PFSK-1 (cell line): Measurements from ENCODE around the gene EIF3M.

ENCODE experiments used
- FOXP2 ChIP-seq: optimal IDR thresholded peaks from 2 replicates; pipeline ENCODE3; 2011; ENCODE audit warnings: borderline replicate concordance, control low read depth, inconsistent platforms; ENCODE audit not compliant: insufficient read depth; ENCODE audit errors: extremely low read length, extremely low read depth
- POLR2AphosphoS5 ChIP-seq: IDR thresholded peaks from 2 replicates; pipeline ENCODE4 v1.6.1; 2012; ENCODE audit warnings: low read depth, mild to moderate bottlenecking, control low read depth, low read length, moderate library complexity
- REST ChIP-seq, 2 experiments: IDR thresholded peaks; 2 replicates each; pipeline versions ENCODE4 v1.6.1 to v1.8.0; 2011 to 2012; ENCODE audit warnings: low read depth in 2 of 2, low read length in 2 of 2, control low read depth in 1 of 2, inconsistent platforms in 1 of 2, mild to moderate bottlenecking in 1 of 2, moderate library complexity in 1 of 2; ENCODE audit not compliant: insufficient read depth in 1 of 2
- SIN3A ChIP-seq: IDR thresholded peaks from 2 replicates; pipeline ENCODE4 v1.6.1; 2012; ENCODE audit warnings: mild to moderate bottlenecking, low read length, moderate library complexity, borderline replicate concordance; ENCODE audit not compliant: insufficient read depth
- TAF1 ChIP-seq: IDR thresholded peaks from 2 replicates; pipeline ENCODE4 v1.6.1; 2012; ENCODE audit warnings: low read length, control low read depth, borderline replicate concordance; ENCODE audit not compliant: insufficient read depth

EIF3M gene

GRCh38 chr11:32563600-32563959 is 20.1 kb upstream of the EIF3M start:
- no peak for TF ChIP-seq POLR2AphosphoS5
- TF ChIP-seq FOXP2: no peak

- no peak for TF ChIP-seq TAF1
- no peak for TF ChIP-seq POLR2AphosphoS5
- no peak for TF ChIP-seq SIN3A
- TF ChIP-seq REST (IDR thresholded peaks at IDR 0.05; ENCODE audit: insufficient read depth in 1 of 2, low read depth in 2 of 2, low read length in 2 of 2): no peak
- no peak for TF ChIP-seq FOXP2
These were observed 17.1 kb upstream of the EIF3M start for GRCh38 chr11:32566517-32566916.

- TF ChIP-seq TAF1 (no peak), REST (IDR thresholded peaks at IDR 0.05; ENCODE audit: insufficient read depth in 1 of 2, low read depth in 2 of 2, low read length in 2 of 2) (no peak), FOXP2 (no peak), POLR2AphosphoS5 (no peak), SIN3A (no peak)
These were observed 16.5 kb upstream of the EIF3M start for GRCh38 chr11:32567154-32567553.

GRCh38 chr11:32569313-32569881 is 14.2 kb upstream of the EIF3M start:
- TF ChIP-seq TAF1 (no peak), REST (IDR thresholded peaks at IDR 0.05; ENCODE audit: insufficient read depth in 1 of 2, low read depth in 2 of 2, low read length in 2 of 2) (no peak), POLR2AphosphoS5 (no peak), FOXP2 (no peak), SIN3A (no peak)

- no peak for TF ChIP-seq REST (IDR thresholded peaks at IDR 0.05; ENCODE audit: insufficient read depth in 1 of 2, low read depth in 2 of 2, low read length in 2 of 2)
These were observed 12.6 kb upstream of the EIF3M start for GRCh38 chr11:32571039-32571438.

GRCh38 chr11:32573228-32573627 is 10.4 kb upstream of the EIF3M start:
- TF ChIP-seq TAF1 (no peak), FOXP2 (no peak), SIN3A (no peak), POLR2AphosphoS5 (no peak), REST (IDR thresholded peaks at IDR 0.05; ENCODE audit: insufficient read depth in 1 of 2, low read depth in 2 of 2, low read length in 2 of 2) (no peak)
